RCC 7860 (cell line): Measurements from ENCODE around the gene BCOR.

Source experiments
- DNase-seq: peaks from one replicate; pipeline ENCODE4 v3.0.0-alpha.2; 2015; ENCODE audit warnings: low spot score
- FAIRE-seq: peaks from 2 replicates; lab custom pipeline; 2012; peaks lifted over from hg19 to GRCh38; lab: Jason Lieb, UNC

BCOR gene

DNA sequence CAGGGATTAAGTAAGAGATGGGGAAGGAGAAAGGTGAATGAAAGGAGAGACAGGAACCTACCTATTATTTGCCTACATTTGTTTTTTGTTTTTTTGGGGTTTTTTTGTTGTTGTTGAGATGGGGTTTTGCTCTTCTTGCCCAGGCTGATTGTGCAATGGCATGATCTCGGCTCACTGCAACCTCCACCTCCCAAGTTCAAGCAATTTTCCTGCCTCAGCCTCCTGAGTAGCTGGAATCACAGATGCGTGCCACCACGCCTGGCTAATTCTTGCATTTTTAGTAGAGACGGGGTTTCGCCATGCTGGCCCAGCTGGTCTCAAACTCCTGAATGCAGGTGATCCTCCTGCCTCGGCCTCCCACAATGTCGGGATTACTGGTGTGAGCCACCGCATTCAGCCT lies 57.9 kb downstream of the BCOR start:
- FAIRE-seq (no peak), DNase-seq (no peak)

DNA sequence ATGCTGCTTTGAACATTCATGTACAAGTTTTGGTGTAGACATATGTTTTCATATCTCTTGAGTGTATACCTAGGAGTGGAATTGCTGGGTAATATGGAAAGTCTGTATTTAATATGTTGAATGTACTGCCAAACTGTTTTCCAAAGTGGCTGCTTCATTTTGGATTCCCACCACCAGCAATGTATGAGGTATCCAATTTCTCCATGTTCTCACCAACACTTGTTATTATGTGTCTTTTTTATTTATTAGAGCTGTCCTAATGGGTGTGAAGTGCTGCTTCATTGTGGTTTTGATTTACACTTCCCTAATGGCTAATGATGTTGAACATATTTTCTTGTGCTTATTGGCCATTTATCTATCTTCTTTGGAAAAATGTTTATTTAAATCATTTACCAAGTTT lies 60.4 kb downstream of the BCOR start:
- FAIRE-seq, result no peak
- DNase-seq, result no peak

DNA sequence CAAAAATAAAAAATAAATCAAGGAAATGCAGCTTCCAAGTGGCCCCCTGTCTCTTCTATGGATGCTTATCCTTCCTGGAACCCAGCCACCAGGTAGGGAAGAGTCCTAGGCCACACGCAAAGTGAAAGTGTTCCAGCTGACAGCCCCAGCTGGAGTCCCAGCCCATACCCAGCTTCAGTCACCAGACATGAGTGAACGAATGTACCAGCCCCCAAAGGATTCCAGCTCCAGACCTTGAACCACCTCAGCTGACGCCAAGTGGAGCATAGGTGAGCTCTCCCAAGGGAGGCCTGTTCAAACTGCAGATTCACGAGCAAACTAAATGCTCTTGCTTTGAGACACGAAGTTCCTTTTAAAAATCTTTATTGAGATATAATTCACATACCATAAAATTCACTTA lies 62.0 kb downstream of the BCOR start:
- FAIRE-seq (no peak), DNase-seq (no peak)

DNA sequence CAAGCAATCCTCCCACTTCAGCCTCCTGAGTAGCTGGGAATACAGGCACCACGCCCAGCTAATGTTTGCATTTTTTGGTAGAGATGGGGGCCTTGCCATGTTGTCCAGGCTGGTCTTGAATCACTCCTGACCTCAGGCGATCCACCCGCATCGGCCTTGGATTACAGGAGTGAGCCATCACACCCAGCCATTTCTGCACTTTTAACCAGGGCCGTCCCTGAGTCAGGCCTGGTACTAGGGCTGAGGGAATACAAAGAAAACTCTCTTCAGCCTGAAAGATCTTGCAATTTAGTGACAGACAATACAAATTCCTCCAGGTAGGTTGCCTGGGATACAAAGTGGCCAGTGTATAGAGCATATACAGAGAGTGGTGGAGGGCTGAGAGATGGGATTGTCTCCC lies 65.8 kb downstream of the BCOR start:
- DNase-seq (no peak), FAIRE-seq (no peak)

DNA sequence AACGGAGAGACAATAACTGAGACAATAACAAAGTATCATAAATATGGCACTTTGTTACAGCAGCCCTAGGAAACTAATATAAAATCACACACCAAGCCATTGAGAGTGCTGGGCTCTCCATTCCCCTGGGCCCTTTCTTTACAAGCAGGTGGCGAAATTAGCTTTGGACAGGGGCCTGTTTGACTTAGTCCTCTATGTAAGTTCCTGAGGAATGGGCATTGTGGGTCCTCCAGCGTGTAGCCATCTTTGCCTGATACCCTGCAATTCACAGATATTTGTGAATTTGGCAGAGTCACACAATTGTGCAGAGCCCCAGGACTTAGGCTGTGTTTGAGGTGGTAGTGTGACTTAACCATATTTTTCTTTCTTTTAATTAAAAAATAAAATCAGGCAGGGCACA lies 67.6 kb downstream of the BCOR start:
- no peak for FAIRE-seq
- DNase-seq, result no peak

DNA sequence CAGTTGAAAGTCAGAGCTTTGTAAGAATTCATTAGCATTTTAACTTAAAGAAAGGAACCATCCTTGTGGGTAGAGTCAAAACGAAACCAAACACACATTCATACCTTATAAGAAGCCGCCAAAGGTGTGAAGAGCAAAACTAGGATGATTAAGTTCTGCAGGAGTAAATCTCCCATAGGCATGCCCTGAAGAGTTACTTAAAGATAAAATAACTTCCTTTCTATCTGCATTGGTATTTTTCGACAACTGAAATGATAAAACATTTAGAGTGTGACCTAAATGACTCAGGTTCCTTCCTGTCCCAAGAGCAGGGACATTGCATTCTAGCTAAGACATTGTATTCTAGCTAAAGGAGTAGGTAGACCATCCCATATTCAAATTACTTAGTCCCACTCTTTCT lies 75.3 kb downstream of the BCOR start:
- DNase-seq (no peak), FAIRE-seq (no peak)

DNA sequence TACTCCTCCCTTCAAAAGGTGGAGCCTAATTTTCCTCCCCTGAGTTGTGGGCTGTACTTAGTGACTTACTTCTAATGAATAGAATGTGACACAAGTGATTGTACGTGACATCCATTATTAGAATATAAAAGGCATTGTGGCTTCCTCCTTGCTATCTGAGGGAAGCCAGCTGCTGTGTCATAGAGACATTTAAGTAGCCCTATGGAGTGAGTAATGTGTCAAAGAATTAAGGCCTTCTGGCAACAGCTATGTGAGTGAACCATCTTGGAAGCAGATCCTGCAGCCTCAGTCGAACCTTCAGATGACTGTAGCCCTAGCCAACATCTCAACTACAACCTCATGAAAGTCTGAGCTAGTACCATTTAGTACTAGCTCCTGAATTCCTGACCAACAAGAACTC lies 76.1 kb downstream of the BCOR start:
- no peak for DNase-seq
- no peak for FAIRE-seq

DNA sequence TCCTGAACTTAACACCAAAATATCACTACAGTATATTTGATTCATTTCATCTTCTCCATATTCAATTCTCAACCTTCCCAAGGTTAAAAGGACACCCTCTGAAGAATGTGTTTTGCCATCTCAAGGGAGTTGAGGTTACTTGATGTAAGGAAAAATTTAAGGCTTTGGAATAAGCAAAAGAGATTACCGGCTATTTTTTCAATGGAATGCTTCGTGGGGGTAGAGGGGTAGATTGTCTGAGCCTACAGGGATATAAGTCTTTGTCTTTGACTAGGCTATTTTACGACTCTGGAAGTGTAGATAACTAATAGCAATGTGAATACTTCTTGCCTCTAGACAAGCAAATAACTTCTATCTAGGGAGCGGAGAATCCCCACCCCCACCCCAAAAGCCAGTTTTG lies 78.2 kb downstream of the BCOR start:
- DNase-seq (no peak), FAIRE-seq (no peak)

DNA sequence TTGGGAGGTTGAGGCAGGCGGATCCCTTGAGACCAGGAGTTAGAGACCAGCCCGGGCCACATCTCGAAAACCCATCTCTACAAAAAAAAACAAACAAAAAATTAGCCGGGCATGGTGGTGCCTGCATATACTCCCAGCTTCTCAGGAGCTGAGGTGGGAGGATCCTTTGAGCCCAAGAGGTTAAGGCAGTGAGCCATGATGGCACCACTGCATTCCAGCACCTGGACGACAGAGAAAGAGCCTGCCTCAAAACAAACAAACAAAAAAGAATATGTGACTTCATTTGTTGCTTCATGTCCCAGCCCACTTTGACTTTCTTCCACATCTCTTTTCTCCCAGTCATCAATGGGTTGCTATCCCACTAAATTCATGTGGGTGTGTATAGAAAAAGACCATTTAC lies 79.7 kb downstream of the BCOR start:
- FAIRE-seq (no peak), DNase-seq (no peak)

DNA sequence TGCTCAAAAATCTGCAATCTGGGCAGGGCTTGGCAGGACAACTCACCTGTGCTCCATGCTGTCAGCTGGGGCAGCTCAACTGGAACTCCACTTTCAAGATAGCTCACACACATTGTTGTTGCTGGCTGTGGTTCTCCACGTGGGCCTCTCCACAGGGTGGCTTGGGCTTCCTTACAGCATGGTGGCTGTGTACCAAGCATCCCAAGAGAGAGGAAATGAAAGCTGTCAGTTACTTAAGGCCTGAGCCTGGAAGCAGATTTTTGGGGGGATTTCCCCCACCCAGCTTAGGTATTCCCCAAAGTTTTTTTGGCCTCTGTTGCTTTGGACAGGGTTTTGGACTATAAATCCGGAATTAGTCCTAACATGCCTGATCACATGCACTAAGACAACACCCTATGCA lies 81.0 kb downstream of the BCOR start:
- DNase-seq (no peak), FAIRE-seq (no peak)

DNA sequence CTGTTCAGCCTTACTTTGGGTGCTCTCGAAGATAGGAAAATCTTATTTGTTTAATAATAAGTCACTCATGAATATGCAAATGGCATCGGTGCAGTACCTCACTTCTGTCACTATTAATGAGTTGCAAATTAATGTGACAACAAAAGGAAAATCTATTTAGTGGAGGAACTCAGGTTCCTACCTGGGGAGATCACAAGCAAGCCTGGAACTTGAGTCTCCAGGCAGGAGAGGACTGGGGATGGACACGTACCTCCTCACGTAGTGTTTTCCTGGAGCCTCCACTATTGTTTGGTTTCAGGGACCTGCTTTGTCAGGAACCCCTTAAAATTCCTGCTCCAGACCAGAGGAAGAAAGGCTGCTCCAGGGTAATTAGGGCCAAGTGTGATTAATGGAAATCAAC lies 82.1 kb downstream of the BCOR start:
- no peak for DNase-seq
- no peak for FAIRE-seq

DNA sequence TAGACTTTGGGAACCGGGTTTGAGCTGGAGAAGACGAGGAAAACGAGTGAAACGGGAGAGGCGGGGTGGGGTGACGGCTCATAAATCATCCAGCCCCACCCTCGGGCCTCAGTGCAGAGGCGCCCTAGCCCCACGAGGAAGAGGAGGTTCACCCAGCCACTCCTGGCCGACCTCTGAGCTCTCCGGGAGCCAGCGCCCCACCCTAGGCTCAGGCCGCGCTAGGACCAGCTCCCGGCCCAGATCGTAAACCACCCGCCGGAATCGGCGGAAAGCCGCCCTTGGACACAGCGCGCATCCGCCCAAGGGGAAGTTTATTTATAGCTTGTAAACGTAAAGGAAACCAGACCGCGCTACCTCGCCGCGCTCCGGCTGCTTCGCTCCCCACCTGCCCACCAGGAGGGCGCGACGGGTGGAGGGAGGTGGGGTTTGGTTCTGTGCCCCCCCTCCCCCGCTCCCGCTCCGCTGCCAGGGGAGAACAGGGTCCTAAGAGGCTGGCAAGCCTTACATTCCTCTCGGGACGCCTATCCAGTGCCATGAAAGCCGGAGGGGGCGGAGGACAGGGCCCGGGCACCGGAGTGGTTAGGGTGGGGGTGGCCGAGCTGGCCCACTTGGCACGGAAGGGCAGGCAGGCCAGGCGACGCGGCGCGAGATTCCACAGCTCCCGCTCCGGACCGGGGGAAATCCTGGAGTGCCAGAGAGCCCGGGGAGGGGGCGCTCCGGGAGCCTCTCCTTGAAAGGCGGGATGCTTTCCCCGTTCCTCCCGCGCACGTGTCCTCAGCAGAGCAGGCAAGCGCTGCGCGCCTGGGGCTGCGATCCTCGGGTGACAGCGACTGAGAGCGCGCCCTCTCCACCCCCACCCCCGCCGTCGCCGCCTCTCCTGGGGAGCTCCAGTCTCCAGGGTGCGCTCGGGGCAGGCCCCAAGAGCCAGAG lies 84.2 kb downstream of the BCOR start:
- FAIRE-seq (no peak), DNase-seq (peak; percentile 4)

DNA sequence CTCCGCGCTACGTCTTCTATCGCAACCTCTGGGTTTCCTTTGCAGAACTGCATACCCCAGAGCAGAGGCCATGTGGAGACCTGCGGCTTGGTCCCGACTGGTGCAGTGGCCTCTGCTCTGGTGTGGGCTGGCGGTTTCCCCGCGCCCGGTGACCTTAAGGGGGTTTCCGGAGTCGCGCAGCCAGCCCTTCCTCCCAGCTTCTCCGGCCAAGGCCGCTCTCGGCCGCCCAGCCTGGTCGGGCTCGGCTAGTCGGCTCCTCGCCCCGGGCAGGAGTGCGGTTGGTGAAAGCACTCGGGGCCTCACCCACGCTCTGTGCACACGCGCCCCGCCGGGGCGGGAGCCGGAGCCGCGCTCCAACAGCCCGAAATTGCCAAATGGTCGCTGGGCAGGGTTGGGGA lies 84.9 kb downstream of the BCOR start:
- no peak for FAIRE-seq

DNA sequence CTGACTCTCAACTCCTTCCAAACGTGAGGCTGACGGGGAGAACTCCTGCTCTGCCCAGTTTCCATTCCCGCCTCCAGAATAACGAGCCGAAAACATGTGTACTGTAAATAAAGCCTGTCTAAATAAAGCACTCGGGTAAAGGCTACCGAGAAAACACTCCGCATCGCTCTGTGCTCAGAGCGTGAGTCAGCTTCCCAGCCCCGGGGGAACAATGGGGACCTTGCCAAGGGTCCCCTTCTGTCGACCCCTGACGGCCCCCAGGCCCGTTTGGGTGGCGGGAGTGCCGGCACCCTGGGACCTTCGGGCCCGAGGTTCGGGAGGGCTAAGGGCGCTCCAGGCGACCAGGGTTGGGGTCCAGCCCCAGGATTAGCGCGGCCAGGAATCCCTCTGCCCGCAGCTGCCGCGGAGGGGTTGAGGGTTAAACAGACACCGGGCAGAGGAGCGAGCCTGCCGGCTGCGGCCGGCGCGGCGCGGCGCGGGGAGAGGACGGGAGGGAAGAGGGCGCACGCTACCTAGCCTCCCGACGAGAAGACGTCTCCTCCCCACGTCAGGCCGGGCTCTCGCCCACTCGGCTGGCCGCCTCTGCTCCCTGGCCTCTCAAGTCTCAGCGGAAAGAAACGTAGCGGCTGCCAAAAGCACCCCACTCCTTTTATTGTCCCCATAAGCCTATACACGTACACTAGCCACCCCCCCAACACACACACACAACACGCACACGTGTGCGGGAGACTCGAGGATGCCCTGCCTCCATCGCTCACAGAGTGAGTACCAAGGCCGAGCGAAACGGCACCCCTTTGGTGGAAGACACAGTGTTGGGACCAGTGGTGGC lies 85.5 kb downstream of the BCOR start:
- FAIRE-seq (no peak), DNase-seq (no peak)

More for the DNA sequence above, 84.9 kb downstream of the BCOR start:
- no peak for DNase-seq

DNA sequence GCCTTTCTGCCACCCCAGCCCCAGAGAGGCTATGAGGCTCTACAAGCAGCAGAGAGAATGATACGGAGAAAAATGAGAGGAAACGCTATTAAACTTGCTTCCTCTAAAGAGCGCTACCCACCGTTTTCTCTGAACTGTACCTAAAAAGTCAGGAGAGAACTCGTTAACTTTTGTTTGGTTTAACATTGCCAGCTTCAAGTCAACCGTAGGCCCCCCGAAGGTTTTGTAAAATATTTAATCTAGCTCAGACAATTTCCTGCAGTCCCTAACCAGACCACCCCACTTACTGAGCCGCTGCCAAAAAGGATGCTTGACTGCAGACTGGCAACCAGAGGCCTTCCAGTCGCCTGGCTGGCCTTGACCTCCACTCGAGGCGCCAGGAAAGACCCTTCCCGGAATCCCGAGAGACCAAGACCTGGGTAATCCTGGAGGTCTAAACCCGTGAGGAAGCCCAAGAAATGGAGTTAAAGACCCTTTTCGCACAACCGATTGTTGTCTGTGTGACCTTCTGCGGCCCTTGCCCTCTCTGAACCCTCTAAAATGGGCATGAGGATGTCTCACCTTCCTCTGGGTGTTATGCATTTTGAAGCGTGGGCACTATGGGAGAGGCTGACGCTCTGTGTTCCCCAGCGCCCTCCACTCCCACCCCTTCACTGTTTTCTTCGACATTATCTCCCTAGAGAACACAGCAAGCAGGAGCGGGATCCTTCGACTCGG lies 86.3 kb downstream of the BCOR start:
- DNase-seq (no peak), FAIRE-seq (no peak)

DNA sequence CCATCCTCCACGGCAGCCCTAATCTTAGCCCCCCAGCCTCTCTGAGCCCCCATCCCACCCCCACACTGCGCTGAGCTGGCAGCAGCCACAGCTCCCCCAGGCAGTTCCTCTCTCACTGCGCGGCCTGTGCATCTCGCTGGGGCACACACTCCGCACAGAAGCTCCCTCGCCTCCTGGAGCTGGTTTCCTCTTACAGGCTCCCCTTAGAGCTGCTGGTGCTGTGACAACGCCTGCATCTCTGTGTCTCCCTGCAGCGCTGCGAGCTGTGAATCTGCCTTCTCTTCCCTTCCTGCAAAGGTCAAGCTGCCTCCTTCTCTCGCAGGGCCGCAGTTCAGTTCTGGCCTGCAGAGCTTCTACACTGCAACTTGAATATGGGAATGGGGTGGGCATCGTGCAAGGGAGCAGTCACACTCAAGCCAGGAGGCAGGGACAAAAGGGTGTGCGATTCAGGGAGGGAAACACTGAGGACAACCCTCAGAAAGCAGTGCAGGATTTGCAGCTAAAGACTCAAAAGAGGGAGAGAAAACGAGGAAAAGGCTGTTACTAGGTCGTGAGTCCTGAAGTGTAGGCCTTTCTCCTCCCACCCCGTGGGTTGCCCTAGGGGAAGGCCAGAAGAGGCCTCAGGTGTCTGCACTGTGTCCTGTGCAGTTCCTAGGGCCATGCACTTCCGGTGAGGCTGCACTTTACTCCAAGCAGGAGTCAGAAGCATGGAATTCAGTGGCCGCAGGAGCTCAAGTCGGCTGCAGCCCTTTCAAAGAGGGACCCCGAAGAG lies 87.0 kb downstream of the BCOR start:
- FAIRE-seq (no peak), DNase-seq (no peak)

DNA sequence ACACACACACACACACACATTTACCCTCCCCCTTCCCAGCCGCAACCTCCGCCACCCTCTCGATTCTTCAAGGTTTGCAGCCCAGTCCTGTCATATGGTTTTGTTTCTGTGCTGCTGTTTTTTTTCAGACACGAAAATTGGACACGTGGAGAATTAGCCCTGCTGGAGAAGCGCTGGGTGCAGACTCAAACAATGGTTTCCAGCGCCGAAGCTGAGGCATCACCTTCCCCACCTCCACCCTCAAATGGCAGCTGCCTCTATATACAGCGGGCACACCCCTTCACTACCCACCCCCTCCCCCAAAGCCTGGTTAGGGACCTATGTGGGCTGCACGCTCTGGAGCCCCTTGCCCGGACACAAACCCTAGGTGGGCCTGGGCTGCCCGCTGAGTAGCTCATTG lies 87.9 kb downstream of the BCOR start:
- FAIRE-seq, result no peak

DNA sequence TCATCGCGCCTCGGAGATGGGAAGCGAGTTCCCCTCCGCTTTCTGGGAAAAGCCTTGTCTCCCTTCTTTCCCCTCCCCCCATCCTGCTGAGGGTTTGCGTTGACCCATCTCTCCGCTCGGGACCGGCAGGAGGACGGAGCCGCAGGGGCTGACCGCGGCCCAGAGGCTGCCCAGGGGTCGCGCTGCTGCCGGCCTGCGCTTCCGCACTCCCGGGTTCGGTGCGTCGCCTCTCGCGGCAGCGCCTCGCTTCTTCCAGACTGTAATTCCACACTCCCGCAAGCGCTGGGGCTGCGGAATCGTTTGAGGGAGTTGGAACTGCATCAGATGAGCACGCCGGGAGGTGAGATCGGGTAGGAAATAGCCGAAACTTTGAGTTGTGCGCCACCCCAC lies 88.3 kb downstream of the BCOR start:
- DNase-seq (no peak), FAIRE-seq (no peak)

More for the DNA sequence above, 87.9 kb downstream of the BCOR start:
- DNase-seq, result no peak

DNA sequence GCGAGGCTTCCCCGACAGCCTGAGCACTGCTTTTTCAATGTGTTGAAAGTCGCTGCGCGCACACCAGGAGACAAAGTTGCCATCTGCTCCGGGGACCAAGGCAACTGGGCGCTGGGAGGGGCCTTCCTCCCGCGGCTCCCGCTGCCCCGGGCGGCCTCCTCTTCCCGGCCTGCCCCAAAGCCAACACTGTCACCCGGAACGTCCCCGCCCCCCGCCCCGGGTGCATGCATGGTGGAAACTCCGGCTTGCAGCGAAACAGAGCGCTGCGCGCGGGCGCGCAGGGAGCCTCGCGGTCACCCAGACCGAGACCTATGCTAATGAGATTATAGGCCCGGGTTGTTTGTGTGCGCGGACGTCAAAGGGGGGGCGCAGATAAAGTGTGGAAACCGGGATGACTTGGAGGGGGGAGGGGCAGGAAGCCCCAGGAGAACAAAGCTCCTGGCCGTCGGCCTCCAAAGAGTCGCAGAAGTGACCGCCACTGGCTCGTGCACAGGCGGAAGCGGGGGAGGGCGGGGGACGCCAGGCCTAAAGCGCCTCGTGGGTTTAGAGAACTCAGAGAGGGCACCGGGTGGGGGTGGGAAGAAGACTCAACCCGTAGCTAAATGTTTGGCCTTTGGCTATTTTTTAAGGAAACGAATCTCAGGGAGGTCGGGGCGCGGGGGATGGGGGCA lies 88.8 kb downstream of the BCOR start:
- FAIRE-seq, result no peak

More for the DNA sequence above, 88.8 kb downstream of the BCOR start:
- no peak for DNase-seq
